Transverse colon (tissue), 4 donors: ENCODE measurements around the gene ZNF148. TPM values are rescaled to one million over a fixed set of nuclear protein-coding genes. Genes with fewer than 3 reads are reported as not detected.

Source experiments
- DNase-seq: peaks from one replicate; pipeline ENCODE4 v3.0.0-alpha.2; 2019
- H3K27ac ChIP-seq, 4 donors: fragments of 200-600 bp; sonication (generic); 2 replicates each; pipeline ENCODE4 v1.5.1; 2016 to 2018; ENCODE audit warnings: inconsistent platforms in 4 of 4
- H3K27me3 ChIP-seq: fragments of 200-600 bp; sonication (generic); 2 replicates; pipeline ENCODE4 v1.5.1; 2017; ENCODE audit warnings: inconsistent platforms
- H3K36me3 ChIP-seq, 4 donors: fragments of 200-600 bp; sonication (generic); 2 replicates each; pipeline ENCODE4 v1.5.1; 2017 to 2019; ENCODE audit warnings: inconsistent platforms in 4 of 4
- H3K4me1 ChIP-seq, 4 donors: fragments of 200-600 bp; sonication (generic); 2 replicates each; pipeline ENCODE4 v1.5.1; 2017 to 2020; ENCODE audit warnings: inconsistent platforms in 4 of 4
- H3K4me3 ChIP-seq, 4 donors: fragments of 200-600 bp; sonication (generic); 1 replicate in 1 of 4; 2 replicates in 3 of 4; pipeline versions ENCODE4 v1.5.1 to v1.6.1; 2017 to 2019; ENCODE audit warnings: inconsistent platforms in 4 of 4
- H3K9me3 ChIP-seq, 2 donors: fragments of 200-600 bp; sonication (generic); 2 replicates each; pipeline ENCODE4 v1.5.1; 2017 to 2019; ENCODE audit warnings: inconsistent platforms in 2 of 2
- CTCF ChIP-seq, 5 experiments: fragments of 200-600 bp in 3 of 5; fragments of 450-650 bp in 2 of 5; sonication (generic) in 3 of 5; IDR thresholded peaks; 1 replicate in 2 of 5; 2 replicates in 3 of 5; pipeline ENCODE4 v1.5.1; 2016 to 2017; ENCODE audit warnings: antibody characterized with exemption in 5 of 5, inconsistent platforms in 3 of 5, mild to moderate bottlenecking in 2 of 5, moderate library complexity in 1 of 5
- EP300 ChIP-seq: sonication (generic); formaldehyde crosslinking; IDR thresholded peaks from one replicate; pipeline ENCODE4 v1.6.1; 2017; ENCODE audit warnings: antibody characterized with exemption, low read depth
- POLR2A ChIP-seq: fragments of 450-650 bp; IDR thresholded peaks from one replicate; pipeline ENCODE4 v1.6.1; 2016; ENCODE audit warnings: antibody characterized with exemption, mild to moderate bottlenecking, moderate library complexity
- POLR2AphosphoS5 ChIP-seq, 3 donors: sonication (generic); formaldehyde crosslinking; IDR thresholded peaks; one replicate each; pipeline ENCODE4 v1.6.1; 2016; ENCODE audit warnings: antibody characterized with exemption in 3 of 3
- WGBS, 2 donors: methylation state at CpG; one replicate each; pipeline ENCODE4 v1.1.5; 2018; ENCODE audit warnings: low coverage in 1 of 2; 5-methylcytosine and 5-hydroxymethylcytosine counted together
- in situ Hi-C, 4 donors: fragments of 200-750 bp; cut with MboI; loops; one replicate each; pipeline versions ENCODE4 v1.15.0 to v1.15.1; 2017; ENCODE audit warnings: low sequenced_read_pairs in 3 of 4, low pct_ligation_motif_present in 1 of 4, low pct_unique_long_range_greater_than_20kb in 1 of 4
- intact Hi-C: fragments of 100-400 bp; cut with DNase I; formaldehyde crosslinking; loops from one replicate; pipeline ENCODE4 v1.15.1; 2023; ENCODE audit warnings: low total_unique reads
- total RNA-seq, 4 donors: library from RNA; depleted of rRNA; stranded (reverse); fragments of >200 nt; gene quantifications; one replicate each; pipeline ENCODE4 v1.1.0, GENCODE V29; 2016

The ZNF148 gene
- total RNA-seq, 4 donors from 2014 or later = 23.6 to 30.3 (median 27.6) TPM

GRCh38 chr3:125214738-125215137 lies 160.4 kb downstream of the ZNF148 start:
- intact Hi-C loops (no loop called here), in situ Hi-C loops (no loop called here)
- DNase-seq = no peak
- Histone ChIP-seq H3K4me3 (no peak overlapping the region), H3K36me3 (no peaks in the 10 kb centered on the region), H3K4me1 (peaks cover 9 to 23% (median 16%) of the 10 kb centered on the region in 4 donors), H3K27ac (no peak overlapping the region), H3K9me3 (no peaks in the 10 kb centered on the region), H3K27me3 (peaks cover 26% of the 10 kb centered on the region)
- 44 to 63% methylated on average over 3 of the region's 3 CpGs for WGBS, 2 donors
- TF ChIP-seq POLR2AphosphoS5 (IDR thresholded peaks at IDR 0.05) (no peak), POLR2A (no peak), EP300 (no peak), CTCF (IDR thresholded peaks at IDR 0.05) (no peak)

- peaks cover 9 to 20% (median 15%) of the 10 kb centered on the region in 4 donors for H3K4me1 ChIP-seq
- H3K27ac ChIP-seq = no peak overlapping the region
- no peak for DNase-seq
- H3K9me3 ChIP-seq = no peaks in the 10 kb centered on the region
- no peaks in the 10 kb centered on the region for H3K36me3 ChIP-seq
- 86 to 88% methylated on average over 5 to 7 of the region's 7 CpGs for WGBS, 2 donors
- TF ChIP-seq POLR2A = no peak
- TF ChIP-seq EP300 = no peak
- no peak for TF ChIP-seq POLR2AphosphoS5 (IDR thresholded peaks at IDR 0.05)
- TF ChIP-seq CTCF (IDR thresholded peaks at IDR 0.05) = no peak
- intact Hi-C loops = no loop called here
- H3K4me3 ChIP-seq = no peak overlapping the region
- H3K27me3 ChIP-seq = peaks cover 26% of the 10 kb centered on the region
- in situ Hi-C loops = no loop called here
Measured at GRCh38 chr3:125213946-125214542, 161.1 kb downstream of the ZNF148 start.

GRCh38 chr3:125213364-125213755 lies 161.8 kb downstream of the ZNF148 start:
- DNase-seq = no peak
- no peaks in the 10 kb centered on the region for H3K36me3 ChIP-seq
- TF ChIP-seq CTCF (IDR thresholded peaks at IDR 0.05) (no peak), EP300 (no peak), POLR2AphosphoS5 (IDR thresholded peaks at IDR 0.05) (no peak), POLR2A (no peak)
- peaks cover 26% of the 10 kb centered on the region for H3K27me3 ChIP-seq
- no peak overlapping the region for H3K4me3 ChIP-seq
- H3K9me3 ChIP-seq = no peaks in the 10 kb centered on the region
- no peak overlapping the region for H3K27ac ChIP-seq
- 90 to 93% methylated on average over 4 of the region's 4 CpGs for WGBS, 2 donors
- intact Hi-C loops (no loop called here), in situ Hi-C loops (no loop called here)
- H3K4me1 ChIP-seq = peaks cover 9 to 18% (median 13%) of the 10 kb centered on the region in 4 donors

GRCh38 chr3:125212509-125213363 lies 162.4 kb downstream of the ZNF148 start, which contains the start of gene SLC12A8:
Gene SLC12A8 (minus strand): TSS chr3:125212748. CDS start chr3:125211349, 1,399 bp downstream.
- H3K4me1 ChIP-seq = peaks cover 9 to 18% (median 13%) of the 10 kb centered on the region in 4 donors
- peak; percentile 50 for DNase-seq
- 16% methylated on average over 23 of the region's 55 CpGs; no CpG with 5 or more reads in 1 of the 2 donors for WGBS, 2 donors
- H3K4me3 ChIP-seq = peak within 1 kb of the TSS; percentile 36 to 61 (median 54)
- in situ Hi-C loops (no loop called here), intact Hi-C loops (no loop called here)
- TF ChIP-seq POLR2AphosphoS5 (IDR thresholded peaks at IDR 0.05) (no peak), POLR2A (no peak), CTCF (IDR thresholded peaks at IDR 0.05) (no peak), EP300 (no peak)
- no peaks in the 10 kb centered on the region for H3K9me3 ChIP-seq
- no peaks in the 10 kb centered on the region for H3K36me3 ChIP-seq
- peak within 1 kb of the TSS in 3 of 4 donors; percentile 9 to 65 (median 27) for H3K27ac ChIP-seq
- peaks cover 26% of the 10 kb centered on the region for H3K27me3 ChIP-seq
